Panc1 (cell line): ENCODE results near the gene NFAM1. TPM values are rescaled to one million over a fixed set of nuclear protein-coding genes. Genes with fewer than 3 reads are reported as not detected.

Experiments used
- ATAC-seq: fragments of 200-7000 bp; cut with Tn5 transposase; 2 replicates; pipeline ENCODE4 v1.9.1; 2020; ENCODE audit warnings: mild to moderate bottlenecking, moderate library complexity
- BruUV-seq: library from RNA; stranded (reverse); fragments of 400-500 nt; replicated peaks from 2 replicates; lab custom pipeline; 2021; lab: Mats Ljungman, UMichigan
- CTCF ChIA-PET: fragments of 300-600 bp; sonication (Branson Sonifier 250); formaldehyde crosslinking; loops from one replicate; lab custom pipeline; 2022; ENCODE audit warnings: antibody characterized with exemption; lab: Charles Lee
- POLR2A ChIA-PET: fragments of 300-600 bp; sonication (Branson Sonifier 250); formaldehyde crosslinking; loops from one replicate; lab custom pipeline; 2022; ENCODE audit warnings: antibody characterized with exemption; lab: Charles Lee
- DNase-seq: peaks from one replicate; pipeline ENCODE4 v3.0.0-alpha.2; 2010; ENCODE audit warnings: low read depth, low spot score
- H3K27ac ChIP-seq: 2 replicates; pipeline ENCODE4 v1.5.1; 2011; ENCODE audit warnings: mild to moderate bottlenecking, low read length, inconsistent platforms
- H3K27me3 ChIP-seq: fragments of 200-500 bp; sonication (Bioruptor generic); 2 replicates; pipeline ENCODE4 v1.6.0; 2014; ENCODE audit warnings: low read length, inconsistent platforms; ENCODE audit not compliant: control insufficient read depth, insufficient read depth
- H3K36me3 ChIP-seq: fragments of 200-500 bp; sonication (Bioruptor generic); 2 replicates; pipeline ENCODE4 v1.5.1; 2014; ENCODE audit warnings: inconsistent platforms, mild to moderate bottlenecking, low read length, moderate library complexity; ENCODE audit not compliant: control insufficient read depth, insufficient read depth
- H3K4me1 ChIP-seq: 2 replicates; pipeline ENCODE4 v1.5.1; 2011; ENCODE audit warnings: inconsistent platforms, mild to moderate bottlenecking, low read length, moderate library complexity; ENCODE audit not compliant: control insufficient read depth, insufficient read depth
- H3K4me3 ChIP-seq, 2 experiments: 2 replicates each; pipeline ENCODE4 v1.5.1; 2011 to 2012; ENCODE audit warnings: low read depth in 2 of 2, low read length in 2 of 2, mild to moderate bottlenecking in 2 of 2, inconsistent platforms in 1 of 2, moderate library complexity in 1 of 2
- H3K9me3 ChIP-seq: fragments of 200-500 bp; sonication (Bioruptor generic); 2 replicates; pipeline ENCODE4 v1.5.1; 2014; ENCODE audit warnings: low read depth, mild to moderate bottlenecking, inconsistent platforms, low read length, moderate library complexity; ENCODE audit not compliant: control insufficient read depth, insufficient read depth
- POLR2AphosphoS5 ChIP-seq: IDR thresholded peaks from 2 replicates; pipeline ENCODE4 v1.6.1; 2012; ENCODE audit warnings: mild to moderate bottlenecking, low read depth, low read length, moderate library complexity
- SIN3A ChIP-seq: IDR thresholded peaks from 2 replicates; pipeline ENCODE4 v1.6.1; 2012; ENCODE audit warnings: low read depth, mild to moderate bottlenecking, low read length, moderate library complexity, borderline replicate concordance; ENCODE audit not compliant: insufficient read depth
- TCF7L2 ChIP-seq: IDR thresholded peaks from 2 replicates; pipeline ENCODE4 v1.6.1; 2011; ENCODE audit warnings: mild to moderate bottlenecking, low read depth, low read length, inconsistent platforms
- in situ Hi-C: cut with HindIII; loops from 2 replicates; pipeline ENCODE4 v1.10.0; 2016; ENCODE audit warnings: low sequenced_read_pairs, low pct_unique_long_range_greater_than_20kb
- intact Hi-C: fragments of 100-400 bp; cut with micrococcal nuclease; formaldehyde crosslinking; loops from one replicate; pipeline ENCODE4 v1.10.0; 2022; ENCODE audit not compliant: unreplicated experiment
- total RNA-seq: library from RNA; stranded (reverse); gene quantifications from one replicate; pipeline ENCODE4 v1.2.1, GENCODE V29; 2021; ENCODE audit not compliant: unreplicated experiment
- TF ChIP-seq, protein P1 (sequence below): fragments of 450-650 bp; IDR thresholded peaks from 2 replicates; pipeline ENCODE4 v1.5.1; 2017; ENCODE audit warnings: mild to moderate bottlenecking
- TF ChIP-seq, protein P2 (sequence below), 2 experiments: IDR thresholded peaks; 2 replicates each; pipeline ENCODE4 v1.6.1; 2011 to 2012; ENCODE audit warnings: low read depth in 2 of 2, control low read depth in 1 of 2, low read length in 1 of 2, mild to moderate bottlenecking in 1 of 2, moderate library complexity in 1 of 2; ENCODE audit not compliant: insufficient read depth in 1 of 2

NFAM1 gene
- total RNA-seq, 1 experiment from 2014 or later, result 0.41 TPM

DNA sequence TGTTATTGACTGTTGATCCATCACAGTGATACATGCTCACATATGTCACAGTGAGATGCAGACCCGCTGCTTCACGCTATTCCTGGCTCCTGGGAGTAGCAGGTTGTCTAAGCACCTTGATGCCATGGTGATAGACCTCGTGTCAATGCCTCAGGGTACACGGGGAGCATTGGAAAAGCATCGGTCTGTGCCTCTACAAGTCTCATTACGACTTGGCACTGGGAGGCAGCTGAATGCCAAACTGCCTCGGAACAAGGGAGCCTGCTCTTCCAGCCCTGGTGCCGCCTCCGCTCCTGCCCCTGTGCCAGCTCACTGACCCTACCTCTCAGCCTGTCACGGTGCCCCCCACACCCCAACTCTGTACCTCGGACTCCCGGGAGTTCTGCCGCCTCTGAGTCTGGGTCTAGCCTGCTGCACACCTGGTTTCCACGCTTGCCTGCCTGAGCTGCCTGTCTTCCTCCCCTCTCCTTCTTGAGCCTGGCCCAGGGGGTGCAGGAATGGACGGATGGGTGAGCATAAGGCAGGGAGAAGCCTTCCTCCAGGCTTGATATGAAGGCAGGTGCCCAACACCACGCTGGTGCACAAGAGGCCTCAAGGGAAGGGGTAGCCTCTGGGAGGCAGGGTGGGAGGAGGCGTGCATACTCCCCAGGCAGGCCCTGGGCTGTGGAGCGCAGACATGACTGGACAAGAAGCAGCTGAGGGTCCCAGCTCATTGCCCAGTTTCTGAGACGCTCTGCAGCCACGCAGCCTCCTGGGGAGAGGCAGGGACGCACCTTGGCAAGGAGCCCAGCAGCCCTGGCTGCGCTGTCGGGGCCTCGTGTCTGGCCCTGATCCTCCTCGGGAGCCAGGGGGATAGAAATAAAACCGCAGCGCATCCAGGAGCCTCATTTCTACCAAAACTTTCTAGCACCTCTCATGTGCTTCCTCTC is 1.8 kb upstream of the NFAM1 start:
- Histone ChIP-seq H3K4me3 (no peak overlapping the region), H3K36me3 (no peaks in the 10 kb centered on the region), H3K27ac (no peak overlapping the region), H3K9me3 (no peaks in the 10 kb centered on the region), H3K27me3 (no peaks in the 10 kb centered on the region), H3K4me1 (peaks cover 3% of the 10 kb centered on the region; the same call in 1 of the 2 replicates)
- BruUV-seq, result no TSS peak
- ATAC-seq (no peak), DNase-seq (no peak)
- intact Hi-C loops (loop anchor here (10.0 kb wide), 1 partner anchor 159 kb away; the partner anchor contains the start of gene TCF20), in situ Hi-C loops (no loop called here)
- no peak for TF ChIP-seq SIN3A
- TF ChIP-seq, protein P1, sequence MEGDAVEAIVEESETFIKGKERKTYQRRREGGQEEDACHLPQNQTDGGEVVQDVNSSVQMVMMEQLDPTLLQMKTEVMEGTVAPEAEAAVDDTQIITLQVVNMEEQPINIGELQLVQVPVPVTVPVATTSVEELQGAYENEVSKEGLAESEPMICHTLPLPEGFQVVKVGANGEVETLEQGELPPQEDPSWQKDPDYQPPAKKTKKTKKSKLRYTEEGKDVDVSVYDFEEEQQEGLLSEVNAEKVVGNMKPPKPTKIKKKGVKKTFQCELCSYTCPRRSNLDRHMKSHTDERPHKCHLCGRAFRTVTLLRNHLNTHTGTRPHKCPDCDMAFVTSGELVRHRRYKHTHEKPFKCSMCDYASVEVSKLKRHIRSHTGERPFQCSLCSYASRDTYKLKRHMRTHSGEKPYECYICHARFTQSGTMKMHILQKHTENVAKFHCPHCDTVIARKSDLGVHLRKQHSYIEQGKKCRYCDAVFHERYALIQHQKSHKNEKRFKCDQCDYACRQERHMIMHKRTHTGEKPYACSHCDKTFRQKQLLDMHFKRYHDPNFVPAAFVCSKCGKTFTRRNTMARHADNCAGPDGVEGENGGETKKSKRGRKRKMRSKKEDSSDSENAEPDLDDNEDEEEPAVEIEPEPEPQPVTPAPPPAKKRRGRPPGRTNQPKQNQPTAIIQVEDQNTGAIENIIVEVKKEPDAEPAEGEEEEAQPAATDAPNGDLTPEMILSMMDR, result no peak
- no peak for TF ChIP-seq POLR2AphosphoS5
- no peak for TF ChIP-seq TCF7L2
- TF ChIP-seq, protein P2, sequence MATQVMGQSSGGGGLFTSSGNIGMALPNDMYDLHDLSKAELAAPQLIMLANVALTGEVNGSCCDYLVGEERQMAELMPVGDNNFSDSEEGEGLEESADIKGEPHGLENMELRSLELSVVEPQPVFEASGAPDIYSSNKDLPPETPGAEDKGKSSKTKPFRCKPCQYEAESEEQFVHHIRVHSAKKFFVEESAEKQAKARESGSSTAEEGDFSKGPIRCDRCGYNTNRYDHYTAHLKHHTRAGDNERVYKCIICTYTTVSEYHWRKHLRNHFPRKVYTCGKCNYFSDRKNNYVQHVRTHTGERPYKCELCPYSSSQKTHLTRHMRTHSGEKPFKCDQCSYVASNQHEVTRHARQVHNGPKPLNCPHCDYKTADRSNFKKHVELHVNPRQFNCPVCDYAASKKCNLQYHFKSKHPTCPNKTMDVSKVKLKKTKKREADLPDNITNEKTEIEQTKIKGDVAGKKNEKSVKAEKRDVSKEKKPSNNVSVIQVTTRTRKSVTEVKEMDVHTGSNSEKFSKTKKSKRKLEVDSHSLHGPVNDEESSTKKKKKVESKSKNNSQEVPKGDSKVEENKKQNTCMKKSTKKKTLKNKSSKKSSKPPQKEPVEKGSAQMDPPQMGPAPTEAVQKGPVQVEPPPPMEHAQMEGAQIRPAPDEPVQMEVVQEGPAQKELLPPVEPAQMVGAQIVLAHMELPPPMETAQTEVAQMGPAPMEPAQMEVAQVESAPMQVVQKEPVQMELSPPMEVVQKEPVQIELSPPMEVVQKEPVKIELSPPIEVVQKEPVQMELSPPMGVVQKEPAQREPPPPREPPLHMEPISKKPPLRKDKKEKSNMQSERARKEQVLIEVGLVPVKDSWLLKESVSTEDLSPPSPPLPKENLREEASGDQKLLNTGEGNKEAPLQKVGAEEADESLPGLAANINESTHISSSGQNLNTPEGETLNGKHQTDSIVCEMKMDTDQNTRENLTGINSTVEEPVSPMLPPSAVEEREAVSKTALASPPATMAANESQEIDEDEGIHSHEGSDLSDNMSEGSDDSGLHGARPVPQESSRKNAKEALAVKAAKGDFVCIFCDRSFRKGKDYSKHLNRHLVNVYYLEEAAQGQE (IDR thresholded peaks at IDR 0.05; ENCODE audit: insufficient read depth in 1 of 2, low read depth in 2 of 2, low read length in 1 of 2), result no peak
- ChIA-PET POLR2A (no interaction called here), CTCF (no interaction called here)

DNA sequence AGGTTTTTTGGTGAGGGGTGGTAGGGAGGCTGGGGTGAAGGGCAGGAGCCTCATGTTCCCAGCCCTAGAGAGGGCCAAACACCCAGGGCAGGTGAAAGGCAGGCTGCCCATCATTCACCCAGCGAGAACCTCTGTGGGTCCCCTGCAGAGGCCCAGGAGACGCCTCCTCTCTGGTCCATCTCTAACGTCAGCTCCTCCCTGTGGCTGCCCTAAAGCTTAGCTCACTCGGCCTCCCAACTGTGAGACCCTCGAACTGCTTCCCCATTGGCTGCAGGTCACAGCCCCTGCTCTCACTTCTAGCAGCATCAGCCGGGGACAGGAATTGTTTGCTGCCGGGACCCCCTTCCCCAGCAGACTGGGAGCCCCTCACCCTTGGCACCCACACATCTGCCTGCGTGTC is 615 bp upstream of the NFAM1 start:
- intact Hi-C loops, result loop anchor here (10.0 kb wide), 1 partner anchor 158 kb away; the partner anchor contains the start of gene TCF20
- Histone ChIP-seq H3K27me3 (no peaks in the 10 kb centered on the region), H3K4me3 (no peak overlapping the region), H3K36me3 (no peaks in the 10 kb centered on the region), H3K4me1 (no peaks in the 10 kb centered on the region), H3K9me3 (no peaks in the 10 kb centered on the region), H3K27ac (no peak overlapping the region)
- ChIA-PET CTCF (no interaction called here), POLR2A (no interaction called here)
- BruUV-seq, result no TSS peak
- in situ Hi-C loops, result no loop called here
- no peak for DNase-seq
- no peak for ATAC-seq
- TF ChIP-seq, protein P2 (IDR thresholded peaks at IDR 0.05; ENCODE audit: insufficient read depth in 1 of 2, low read depth in 2 of 2, low read length in 1 of 2), result no peak
- TF ChIP-seq POLR2AphosphoS5 (no peak), SIN3A (no peak), TCF7L2 (no peak)
- TF ChIP-seq, protein P1, result no peak
